D721Med (cell line): ENCODE results near the gene PXN.
"Not testable (repeated sequence)": the region's sequence is repeated elsewhere in the genome, so short reads cannot be mapped to it uniquely, and the experiment has no call there.

Experiments used
- DNase-seq: peaks from one replicate; pipeline ENCODE4 v3.0.0; 2011; ENCODE audit warnings: low spot score; ENCODE audit not compliant: insufficient read length
- FAIRE-seq: peaks from 2 replicates; lab custom pipeline; 2011; peaks lifted over from hg19 to GRCh38; lab: Jason Lieb, UNC
- CTCF ChIP-seq: IDR thresholded peaks from 2 replicates; pipeline ENCODE4 v1.5.1; 2012; ENCODE audit warnings: mild to moderate bottlenecking, control low read depth; ENCODE audit not compliant: insufficient read depth; ENCODE audit errors: missing control alignments

The PXN gene

DNA sequence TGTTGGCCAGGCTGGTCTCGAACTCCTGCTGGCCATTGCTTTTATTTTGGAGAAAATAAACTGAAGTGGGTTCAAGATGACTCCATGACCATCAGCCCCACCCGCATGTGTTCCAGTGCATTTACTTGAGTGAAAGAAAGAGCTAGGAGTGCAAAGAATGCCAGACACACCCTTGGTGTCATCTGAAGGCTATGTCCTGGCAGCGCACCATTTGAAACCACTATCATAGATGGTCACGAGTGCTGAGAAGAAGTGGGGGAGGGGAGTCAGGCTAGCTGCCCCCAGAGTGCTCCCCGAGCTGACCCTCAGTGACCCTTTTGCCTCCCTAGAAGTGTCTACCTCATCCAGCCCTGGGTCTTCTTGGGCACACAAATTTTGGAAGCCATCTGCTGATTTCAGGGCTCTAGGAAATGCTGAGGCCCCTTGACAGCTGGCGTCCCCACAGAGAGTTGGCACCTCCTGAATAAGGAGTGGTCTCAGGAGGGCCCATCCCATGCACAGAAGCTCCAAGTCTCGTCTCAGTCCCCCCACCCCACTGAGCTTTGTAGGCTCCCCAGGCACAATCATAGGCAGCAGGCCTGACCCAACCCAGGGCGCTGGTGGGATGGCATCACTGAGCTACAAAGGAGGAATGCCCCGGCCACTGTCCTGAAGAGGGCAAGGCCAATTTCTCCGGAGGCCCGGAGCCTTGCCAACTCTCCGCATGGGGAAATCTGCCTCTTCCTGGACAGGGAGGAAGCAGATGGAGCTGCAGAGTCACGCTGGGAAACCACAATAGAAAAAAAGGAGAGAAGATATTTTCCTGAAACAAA is 28.0 kb downstream of the PXN start:
- no peak for DNase-seq
- FAIRE-seq = no peak
- TF ChIP-seq CTCF = no peak

GRCh38 chr12:120236809-120237208 is 28.7 kb downstream of the PXN start:
- FAIRE-seq, DNase-seq: not testable (repeated sequence)

GRCh38 chr12:120235369-120236323 is 29.9 kb downstream of the PXN start:
- DNase-seq = no peak
- no peak for FAIRE-seq
- peak; percentile 13 for TF ChIP-seq CTCF

DNA sequence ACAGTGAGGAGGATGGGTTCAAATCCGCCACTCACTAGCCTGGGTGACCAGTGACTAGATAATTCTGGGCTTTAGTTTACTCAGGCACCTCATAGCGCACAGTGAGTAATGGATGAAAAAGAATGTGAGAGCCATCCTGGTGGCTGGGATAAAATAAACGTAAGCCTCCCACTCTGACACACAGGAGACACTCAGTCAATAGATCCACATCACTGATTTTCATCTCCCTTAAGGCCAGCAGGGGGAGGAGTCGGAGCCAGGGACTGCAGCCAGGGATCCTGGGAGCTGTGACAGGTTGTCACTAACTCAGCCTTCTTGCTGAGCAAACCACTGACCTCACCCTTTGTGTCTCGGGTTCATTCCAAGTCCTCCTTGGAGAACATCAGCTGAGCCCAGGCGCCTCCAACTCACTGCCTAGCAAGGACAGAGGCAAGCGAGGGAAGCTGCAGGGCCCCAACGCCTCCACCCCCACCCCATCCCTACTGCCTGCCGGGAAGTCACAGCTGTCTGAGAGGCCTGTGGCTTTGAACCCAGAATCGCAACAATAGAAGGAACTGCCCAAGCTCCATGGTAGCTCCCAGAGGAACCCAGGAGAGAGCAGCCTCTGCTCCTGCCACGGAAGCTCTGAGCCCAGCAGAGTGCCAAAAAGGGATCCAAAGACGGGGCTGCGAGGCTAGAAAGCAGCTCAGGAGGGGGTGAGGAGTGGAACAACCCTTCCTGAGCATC is 30.7 kb downstream of the PXN start:
- DNase-seq = no peak
- peak; percentile 38 for TF ChIP-seq CTCF
- FAIRE-seq = no peak

- FAIRE-seq = no peak
Measured at GRCh38 chr12:120231316-120232011, 34.1 kb downstream of the PXN start.

GRCh38 chr12:120230974-120231315 is 34.6 kb downstream of the PXN start:
- DNase-seq = no peak
- TF ChIP-seq CTCF = no peak
- FAIRE-seq = no peak

More at GRCh38 chr12:120231316-120232011, 34.1 kb downstream of the PXN start:
- TF ChIP-seq CTCF = no peak
- DNase-seq = no peak
